ENCODE data around the gene EPHB6.

GRCh38 chr7:142886866-142887265, 32.0 kb downstream of the EPHB6 start:
- TF ChIP-seq CTCF (conservative IDR thresholded peaks at IDR 0.05; ENCODE audit: low read length) (no peak), EZH2phosphoT487 (IDR thresholded peaks at IDR 0.05; ENCODE audit: borderline replicate concordance, low read depth, low read length) (no peak)

Measured in OCI-LY7 (cell line).